HG03196 (cell line): ENCODE results near the gene BRWD1.
A peak's percentile ranks its signal among the peaks of the same experiment; 100 is the strongest.

Experiments
- ATAC-seq: cut with Tn5 transposase; IDR thresholded peaks from one replicate; pipeline ENCODE4 v1.9.1; 2021; ENCODE audit not compliant: unreplicated experiment

BRWD1 gene

GRCh38 chr21:39330001-39330400 lies 16.6 kb upstream of the BRWD1 start:
- no peak for ATAC-seq

DNA sequence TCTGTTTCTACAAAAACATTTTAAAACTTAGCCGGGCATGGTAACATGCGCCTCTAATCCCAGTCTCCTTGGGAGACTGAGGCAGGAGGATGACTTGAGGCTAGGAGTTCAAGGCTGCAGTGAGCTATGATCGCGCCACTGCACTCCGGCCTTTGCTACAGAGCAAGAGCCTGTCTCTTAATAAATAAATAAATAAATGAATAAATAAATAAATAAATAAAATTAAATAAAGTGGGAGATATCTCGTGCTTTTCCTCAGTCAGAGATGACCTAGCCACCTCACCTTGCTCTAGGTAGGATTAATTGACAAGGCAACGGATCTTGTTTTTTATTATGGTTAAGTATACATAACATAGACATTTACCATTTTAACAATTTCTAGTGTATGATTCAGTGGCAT lies 14.3 kb upstream of the BRWD1 start:
- ATAC-seq: no peak

DNA sequence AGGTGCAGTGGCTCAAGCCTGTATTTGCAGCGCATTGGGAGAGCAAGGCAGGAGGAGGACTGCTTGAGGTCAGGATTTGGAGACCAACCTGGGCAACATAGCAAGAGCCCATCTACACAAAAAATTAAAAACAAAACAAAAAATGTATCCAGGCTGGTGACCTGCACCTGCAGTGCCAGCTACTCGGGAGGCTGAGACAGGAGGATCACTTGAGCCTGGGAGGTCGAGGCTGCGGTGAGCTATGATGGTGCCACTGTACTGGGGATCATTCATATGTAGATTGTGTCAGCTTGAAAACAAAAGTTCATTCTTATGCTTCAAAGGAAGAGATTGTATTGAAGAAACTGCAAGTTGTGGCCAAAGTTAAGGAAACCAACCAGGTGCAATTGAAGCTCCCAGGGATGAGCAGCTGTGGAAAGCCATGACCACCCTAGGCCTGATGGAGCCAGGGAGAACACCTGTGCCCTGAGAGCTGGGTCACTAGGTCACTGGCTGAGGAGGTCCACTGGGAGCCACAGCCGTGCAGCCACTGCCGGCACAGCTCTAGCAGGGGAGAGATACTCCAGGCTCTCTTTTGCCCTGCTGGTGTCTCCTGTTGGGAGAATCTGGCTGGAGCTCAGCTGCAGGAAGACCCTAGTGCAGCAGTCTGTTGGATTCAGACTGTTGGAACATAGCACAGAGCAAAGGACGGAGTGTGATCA lies 13.3 kb upstream of the BRWD1 start:
- ATAC-seq: no peak

GRCh38 chr21:39325458-39325857 lies 12.0 kb upstream of the BRWD1 start:
- ATAC-seq: no peak

- no peak for ATAC-seq
Measured at GRCh38 chr21:39321424-39321823, 8.0 kb upstream of the BRWD1 start.

DNA sequence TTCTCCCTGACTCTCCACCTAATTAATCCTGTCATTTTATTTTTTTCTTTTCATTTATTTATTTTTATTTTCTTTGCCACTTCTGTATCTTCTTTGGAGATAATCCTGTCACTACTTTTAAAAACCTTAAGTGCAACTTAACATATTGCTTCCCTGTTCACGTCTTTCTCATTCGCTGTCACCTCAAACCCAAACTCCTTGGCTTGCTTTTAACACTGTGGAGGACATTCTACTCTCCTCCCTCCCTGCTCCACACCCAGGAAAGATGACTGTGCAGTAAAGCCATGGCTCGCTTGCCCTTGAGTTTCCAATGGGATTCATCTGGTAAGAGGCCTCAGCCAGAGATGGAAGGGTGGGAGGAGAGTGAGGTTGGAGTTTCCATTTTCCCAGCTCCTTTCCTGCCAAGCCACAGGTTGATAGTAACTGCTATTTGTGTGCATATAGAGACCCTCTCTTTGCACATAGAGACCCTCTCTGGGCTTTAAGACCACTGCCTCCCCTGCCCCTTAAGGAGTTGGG lies 6.4 kb upstream of the BRWD1 start:
- ATAC-seq: no peak

GRCh38 chr21:39319251-39319756 lies 5.9 kb upstream of the BRWD1 start:
- no peak for ATAC-seq

GRCh38 chr21:39318091-39318959 lies 4.9 kb upstream of the BRWD1 start:
- no peak for ATAC-seq

- ATAC-seq: no peak
Measured at GRCh38 chr21:39317134-39318090, 4.0 kb upstream of the BRWD1 start.

DNA sequence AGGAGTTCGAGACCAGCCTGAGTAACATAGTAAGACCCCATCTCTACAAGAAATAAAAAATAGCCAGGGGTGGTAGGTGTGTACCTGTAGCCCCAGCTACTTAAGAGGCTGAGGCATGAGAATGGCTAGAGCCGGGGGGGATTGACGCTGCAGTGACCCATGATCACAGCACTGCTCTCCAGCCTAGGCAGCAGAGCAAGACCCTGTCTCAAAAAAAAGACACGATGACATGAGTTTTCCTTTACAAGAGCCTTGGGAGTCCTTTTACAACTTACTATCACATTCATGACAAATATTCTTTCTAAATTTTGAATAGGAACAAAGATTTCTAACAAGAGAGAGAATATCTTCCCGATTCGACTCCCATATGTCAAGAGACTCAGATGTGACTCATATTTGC lies 3.3 kb upstream of the BRWD1 start:
- ATAC-seq: no peak

DNA sequence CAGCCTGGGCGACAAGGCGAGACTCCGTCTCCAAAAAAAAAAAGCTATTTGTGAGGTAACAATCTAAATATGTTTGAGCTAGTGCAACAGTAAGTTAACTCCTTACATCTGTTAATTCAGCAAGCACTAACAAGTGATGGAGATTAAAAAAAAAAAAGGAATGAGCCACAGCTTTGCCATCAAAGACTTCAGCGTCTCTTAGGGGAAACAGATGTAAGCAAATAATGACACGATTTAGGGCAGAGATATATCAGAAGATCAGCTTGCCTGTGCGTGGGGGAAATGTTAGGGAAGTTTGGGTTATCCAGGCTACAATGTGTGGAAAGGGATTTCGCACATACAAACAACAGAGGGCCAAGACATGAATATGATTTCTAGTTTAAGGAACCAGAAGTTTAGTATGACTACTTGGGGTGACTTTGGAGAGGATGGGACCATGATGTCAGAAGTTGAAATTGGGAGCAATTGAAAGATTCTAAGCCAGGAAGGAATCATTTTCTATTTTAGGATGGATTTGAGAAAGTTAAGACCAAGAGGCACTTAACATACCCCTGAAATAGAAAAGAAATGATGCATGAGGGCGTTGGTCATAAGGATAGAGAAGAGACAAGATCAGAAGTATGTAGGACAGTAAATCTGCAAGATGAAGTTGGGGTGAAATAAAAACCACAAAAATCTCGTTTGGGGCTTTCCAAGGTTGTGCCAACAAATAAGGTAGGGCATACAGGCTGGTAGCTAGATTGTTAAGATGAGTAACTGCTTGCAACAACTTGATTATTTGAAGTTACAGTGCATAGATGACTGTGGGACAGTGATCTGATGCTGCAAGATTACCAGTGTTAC lies 2.4 kb upstream of the BRWD1 start:
- no peak for ATAC-seq

GRCh38 chr21:39314143-39315027 lies 953 bp upstream of the BRWD1 start:
- ATAC-seq: peak; percentile 5

- peak; percentile 14 for ATAC-seq
Measured at GRCh38 chr21:39313042-39313570, 326 bp downstream of the BRWD1 start.

GRCh38 chr21:39312112-39313041 lies 1.1 kb downstream of the BRWD1 start:
- peak; percentile 79 for ATAC-seq

- ATAC-seq: no peak
Measured at GRCh38 chr21:39311164-39311563, 2.3 kb downstream of the BRWD1 start.

GRCh38 chr21:39307466-39307865 lies 6.0 kb downstream of the BRWD1 start:
- ATAC-seq: no peak

DNA sequence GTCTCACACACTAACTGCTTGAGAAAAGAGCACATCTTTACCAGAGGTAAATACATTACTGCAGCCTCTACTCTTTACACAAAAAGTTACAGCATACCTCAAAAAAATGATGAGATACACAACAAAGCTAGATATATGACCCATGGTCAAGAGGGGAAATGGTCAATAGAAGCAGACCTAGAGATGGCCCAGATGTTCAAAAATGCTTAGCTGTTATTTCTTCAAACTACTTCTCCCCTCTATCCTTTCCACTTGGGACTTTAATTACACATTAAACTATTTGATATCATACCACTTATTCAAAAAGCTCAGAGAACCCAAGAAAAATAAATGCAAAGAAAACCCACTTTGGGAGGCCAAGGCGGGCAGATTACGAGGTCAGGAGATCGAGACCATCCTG lies 12.8 kb downstream of the BRWD1 start:
- ATAC-seq: no peak

DNA sequence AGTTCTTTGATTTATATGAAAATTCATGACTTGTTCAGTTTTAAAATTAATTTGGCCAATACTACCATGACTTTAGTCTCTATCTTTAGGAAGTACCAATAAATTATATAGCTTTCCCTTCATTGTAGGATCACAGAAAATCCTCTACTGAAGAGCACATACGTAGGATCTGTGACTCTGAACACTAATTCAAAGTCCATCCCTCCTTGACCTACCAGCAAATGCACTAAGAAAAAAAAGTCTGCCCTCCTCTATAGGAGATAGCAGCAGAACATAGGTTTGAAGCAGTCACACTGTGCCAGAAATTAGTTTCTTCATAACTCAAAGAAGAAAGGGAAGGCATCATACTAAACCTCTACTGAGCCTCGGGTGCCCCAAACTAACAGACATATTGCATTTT lies 16.5 kb downstream of the BRWD1 start:
- ATAC-seq: no peak
